Stimulated activated CD8-positive, alpha-beta memory T cell treated with anti-CD3 and anti-CD28 coated beads, Interleukin-12 subunit alpha, Interleukin-12 subunit beta, amount 100 ng/mL, for 24 hours (primary cell): ENCODE results near the gene SAMD4A.

ENCODE experiments used
- DNase-seq: peaks from one replicate; pipeline ENCODE4 v3.0.0-alpha.2; 2020; ENCODE audit errors: extremely low read depth

The SAMD4A gene

DNA sequence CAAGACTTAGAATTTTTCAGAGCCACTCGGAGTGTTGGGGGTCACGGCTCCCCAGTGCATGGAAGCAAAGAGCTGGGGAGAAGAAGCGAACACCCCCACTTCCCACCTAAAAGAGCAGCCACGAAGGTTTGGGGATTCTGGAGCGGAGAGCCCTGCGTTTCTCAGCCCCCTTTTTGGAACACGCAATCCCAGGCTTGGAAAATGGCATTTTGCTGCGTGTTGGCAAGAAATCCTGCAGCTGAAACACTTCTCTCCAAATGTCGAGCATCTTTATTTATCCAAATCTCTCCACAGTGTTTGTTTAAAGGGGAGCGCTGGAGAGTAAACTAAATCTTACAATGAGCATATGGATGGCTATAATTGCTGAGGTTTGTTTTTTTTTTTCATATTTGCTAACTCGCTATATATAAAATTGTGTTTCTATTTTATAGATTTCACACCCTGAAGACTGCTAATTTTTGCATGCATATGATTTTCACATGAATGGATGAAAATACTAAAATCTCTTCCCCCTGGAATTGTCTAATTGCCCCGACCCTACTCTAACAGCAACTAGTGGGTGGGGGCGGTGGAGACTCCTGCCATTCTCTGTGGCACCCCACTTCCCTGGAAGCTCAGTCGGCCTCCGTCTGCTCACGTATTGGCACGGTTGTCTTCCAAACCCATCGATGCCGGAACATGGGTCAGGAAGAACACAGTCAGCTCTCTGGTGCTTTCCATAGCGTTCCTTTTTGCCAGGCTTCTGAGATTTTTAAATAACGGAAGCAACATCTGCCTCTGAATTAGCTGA lies 215.2 kb downstream of the SAMD4A start:
- no peak for DNase-seq

DNA sequence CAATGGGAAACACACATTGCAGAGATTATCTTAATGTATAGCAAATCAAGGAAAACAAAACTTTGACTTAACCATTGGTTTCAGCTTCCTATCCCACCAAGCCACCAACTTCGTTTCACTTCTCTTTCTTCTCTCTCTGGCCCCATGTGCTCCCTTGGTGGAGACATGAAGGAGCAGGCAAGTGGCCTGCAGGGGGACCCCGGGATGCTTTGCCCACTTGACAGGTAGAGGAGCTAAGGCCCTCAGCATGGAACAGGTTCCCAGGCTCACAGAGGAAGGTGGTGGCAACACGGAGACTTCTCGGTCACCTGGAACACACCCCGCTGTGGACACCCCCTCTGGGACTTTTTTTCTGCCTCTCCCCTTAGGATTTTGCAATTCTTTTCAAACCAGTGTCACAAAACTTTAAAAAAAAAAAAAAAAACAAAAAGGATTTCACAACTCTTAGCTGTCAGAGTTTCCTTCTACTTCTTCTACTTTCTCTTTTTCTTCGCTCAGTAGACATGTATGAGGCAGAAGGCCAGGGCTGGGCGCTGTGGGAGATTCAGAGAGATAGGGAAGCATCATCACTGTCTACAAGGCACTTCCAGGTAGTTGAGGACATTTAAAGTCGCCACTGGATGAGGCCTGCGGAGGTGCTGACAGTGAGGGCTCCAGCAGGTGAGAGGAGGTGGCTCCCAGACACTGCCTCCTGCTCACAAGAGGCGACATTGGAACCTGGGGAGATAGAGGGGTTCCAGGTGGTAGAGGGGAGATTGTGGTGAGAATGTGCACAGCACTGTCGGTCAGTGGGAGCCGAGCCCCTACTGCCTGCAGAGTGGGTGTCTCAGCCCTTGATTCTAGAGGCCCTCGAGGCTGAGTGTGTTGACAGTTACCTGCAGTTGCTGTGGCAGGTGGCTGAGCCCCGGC lies 216.1 kb downstream of the SAMD4A start:
- DNase-seq = no peak

DNA sequence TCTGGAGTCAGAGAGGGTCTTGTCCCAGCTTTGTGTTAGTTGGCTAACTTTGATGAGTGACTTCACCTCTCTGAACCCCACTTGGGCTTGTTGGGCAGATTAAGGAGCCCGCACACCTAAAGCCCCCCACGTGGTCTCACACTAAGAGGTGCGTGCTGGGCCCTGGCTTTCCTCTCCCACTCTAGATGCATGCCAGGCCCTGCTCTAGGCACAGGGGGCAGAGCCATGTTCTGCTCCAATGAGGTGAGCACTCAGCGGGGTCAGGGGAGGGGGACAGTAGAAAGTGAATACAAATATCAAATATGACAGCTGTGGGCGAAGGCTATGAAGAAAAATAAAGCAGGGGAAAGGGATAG lies 216.7 kb downstream of the SAMD4A start:
- DNase-seq = no peak

DNA sequence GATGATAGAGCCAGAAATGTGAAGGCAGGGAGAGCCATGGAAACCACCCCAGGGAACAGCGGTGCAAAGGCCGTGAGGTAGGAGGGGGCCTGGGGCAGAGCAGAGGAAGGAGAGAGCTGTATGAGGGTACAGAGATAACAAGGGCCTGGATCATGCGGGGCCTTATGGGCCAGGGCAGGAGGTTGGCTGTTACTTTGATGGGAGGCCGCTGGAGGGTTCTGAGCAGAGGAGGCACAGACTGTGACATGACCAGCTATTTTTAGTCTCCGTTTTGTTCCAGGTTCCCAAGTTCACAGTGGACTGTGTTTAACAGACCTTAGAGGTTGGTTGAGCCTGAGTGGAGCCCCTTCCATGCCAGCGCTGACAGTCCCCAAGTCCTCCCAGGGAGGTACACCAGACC lies 217.1 kb downstream of the SAMD4A start:
- no peak for DNase-seq

DNA sequence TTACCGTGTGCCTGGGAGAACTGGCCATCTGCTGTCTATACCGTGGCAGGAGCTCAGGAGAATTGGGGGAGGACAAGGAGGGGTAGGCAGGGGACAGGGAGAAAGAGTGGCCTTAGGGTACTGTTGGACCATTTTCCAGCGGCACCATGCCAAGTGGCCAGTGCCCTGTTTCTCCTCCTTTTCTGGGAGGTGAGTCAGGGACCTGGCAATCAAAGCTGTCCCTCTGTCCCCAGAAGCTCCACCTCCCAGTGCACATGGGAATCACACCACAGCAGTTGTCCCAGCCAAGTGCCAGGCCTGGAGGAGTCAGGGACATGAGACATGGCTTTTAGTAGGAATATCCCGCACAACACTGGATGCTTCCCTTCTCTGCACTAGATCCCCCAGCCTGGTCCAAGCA lies 217.7 kb downstream of the SAMD4A start:
- DNase-seq = no peak

DNA sequence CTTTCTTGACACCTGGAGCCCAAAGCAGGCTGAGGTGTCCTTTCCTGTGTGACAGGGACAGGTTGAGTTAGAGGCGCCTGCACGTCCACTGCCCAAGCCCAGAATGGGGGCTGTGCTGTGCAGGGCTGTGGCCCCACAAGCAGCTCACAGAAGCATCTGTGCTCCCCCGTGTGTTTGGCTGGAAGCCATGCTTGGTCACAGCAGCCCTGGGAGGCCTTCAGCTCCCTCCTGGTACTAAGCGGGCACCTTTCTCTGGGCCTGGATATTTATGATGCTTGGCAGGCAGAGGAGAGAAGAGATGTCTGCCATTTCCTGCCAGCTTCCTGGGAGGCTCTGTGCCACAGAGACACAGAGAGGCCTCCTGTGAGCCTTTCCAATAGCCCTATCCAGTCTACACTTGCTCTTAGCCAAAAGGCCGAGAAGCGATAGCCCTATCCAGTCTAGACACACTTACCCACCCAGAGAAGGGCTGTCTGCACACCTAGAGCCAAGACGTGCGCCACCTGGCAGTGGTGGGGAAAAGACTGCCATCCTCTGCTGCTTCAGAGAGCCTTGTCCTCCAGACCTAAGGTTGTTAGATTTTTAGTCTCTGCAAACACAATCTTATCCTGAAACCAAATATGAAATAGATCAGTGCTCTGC lies 218.3 kb downstream of the SAMD4A start:
- DNase-seq = no peak

DNA sequence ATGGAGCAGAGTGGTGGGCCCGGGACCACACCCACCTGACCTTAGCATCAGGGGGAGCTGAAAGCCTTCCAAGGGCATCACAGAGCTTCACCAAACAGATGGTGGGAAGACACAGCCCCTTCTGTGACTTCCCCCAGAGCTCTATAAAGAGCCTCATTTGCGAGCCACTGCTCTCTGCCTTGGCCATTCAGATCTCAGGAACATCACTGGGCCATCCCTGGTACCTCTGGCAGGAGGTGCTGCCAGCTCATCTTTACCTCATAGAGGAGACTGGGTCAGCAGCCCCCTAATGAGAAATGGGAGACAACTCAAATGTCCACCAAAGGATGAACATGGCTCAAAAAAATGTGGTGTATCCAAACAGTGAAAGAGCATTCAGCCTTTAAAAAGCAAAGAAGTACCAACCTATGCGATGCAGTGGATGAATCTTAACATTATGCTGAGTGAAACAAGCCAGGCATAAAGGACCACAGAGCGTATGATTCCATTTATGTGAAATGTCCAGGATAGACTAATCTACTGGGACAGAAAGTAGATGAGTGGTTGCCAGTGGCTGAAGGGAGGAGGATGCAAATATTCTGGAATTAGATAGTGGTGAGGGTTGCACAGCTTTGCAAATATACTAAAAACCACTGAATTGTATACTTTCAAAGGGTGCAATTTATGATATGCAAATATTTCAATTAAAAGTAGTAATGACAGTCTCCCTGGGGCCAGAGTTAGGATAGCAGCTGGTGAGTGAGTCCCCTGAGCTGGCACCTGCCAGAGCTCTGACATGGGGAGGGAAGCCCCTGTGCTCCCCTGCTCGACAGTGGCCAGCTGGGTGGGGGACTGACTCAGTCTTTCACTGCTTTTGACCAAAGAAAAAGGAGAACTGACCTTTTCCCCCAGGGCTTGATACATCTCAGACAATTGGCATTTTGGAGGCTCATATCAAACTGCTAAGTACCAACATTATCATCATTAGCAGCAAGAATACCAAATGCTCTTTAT lies 219.1 kb downstream of the SAMD4A start:
- DNase-seq = no peak

DNA sequence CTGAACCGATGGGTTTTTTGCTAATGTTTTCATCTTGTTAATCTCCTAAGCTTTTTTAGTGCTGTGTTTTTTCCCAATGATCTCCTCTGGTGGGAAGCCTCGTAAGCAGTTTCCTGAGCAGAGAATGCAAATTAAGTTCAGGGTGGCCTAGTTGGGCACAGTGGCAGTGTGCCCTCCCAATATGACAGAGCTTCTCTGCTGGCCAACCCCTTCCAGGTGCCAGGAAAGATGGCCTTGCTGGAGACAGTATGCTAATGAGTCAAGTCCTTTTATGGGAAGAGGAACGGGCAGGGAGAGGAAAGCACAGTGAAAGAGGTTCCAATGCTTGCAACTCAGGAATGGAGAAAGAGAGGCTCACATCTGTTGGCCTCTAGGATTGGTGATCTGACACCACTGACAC lies 219.9 kb downstream of the SAMD4A start:
- DNase-seq = no peak

DNA sequence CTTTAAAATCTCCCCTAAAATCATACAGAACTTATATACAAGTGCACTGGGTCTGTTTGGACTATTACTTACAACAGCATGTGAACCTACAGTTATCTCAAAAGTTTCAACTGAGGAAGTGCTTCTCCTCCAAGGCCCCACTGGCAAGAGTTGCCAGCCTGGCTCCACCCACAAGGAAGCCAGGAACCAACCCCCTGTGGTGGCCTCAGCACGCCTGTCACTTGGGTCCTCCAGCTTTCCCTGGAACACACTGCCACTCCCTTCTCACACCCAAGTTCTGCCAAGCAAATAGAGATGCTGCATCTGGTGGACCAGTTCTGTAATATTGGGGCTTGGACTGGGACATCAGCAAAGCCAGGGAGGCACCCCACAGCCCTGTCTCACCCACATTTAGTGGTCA lies 220.3 kb downstream of the SAMD4A start:
- DNase-seq = no peak

DNA sequence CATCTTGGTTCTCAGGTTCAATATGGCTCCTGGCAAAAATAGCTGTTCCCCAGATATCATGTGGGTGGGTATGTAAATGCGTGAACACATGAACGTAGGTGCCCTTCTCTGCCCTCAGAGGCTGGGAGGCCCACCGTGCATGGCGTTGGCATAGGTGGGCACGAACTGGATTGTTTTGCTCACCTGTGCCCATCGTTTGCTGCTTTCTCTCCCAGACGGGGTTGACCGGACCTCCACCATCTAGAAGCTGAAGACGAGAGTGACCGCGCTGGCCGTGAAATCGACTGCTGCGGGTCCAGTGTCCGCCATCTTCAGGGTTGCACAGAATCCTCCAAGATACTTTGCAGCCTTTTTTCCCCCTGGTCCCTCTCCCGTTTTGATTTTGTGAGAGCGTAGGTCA lies 221.8 kb downstream of the SAMD4A start:
- no peak for DNase-seq

DNA sequence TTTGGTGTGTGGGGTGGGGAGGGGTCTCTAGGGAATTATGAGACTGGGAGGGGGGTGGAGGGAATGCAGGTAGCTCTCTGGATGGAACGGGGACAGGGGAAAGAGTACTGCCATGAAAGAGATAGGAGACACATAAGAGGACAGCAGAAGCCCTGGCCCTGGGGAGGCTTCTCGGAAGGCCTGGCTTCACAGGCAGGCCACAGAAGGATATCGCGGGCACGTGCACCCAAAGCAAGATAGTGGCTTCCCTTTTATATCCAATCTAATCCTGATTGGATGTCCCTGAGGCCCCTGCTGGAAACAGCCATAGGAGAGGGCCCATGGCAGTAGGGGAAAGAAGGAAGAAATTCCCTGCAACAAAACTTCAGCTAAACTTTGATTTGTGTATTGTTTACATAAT lies 222.2 kb downstream of the SAMD4A start:
- no peak for DNase-seq

DNA sequence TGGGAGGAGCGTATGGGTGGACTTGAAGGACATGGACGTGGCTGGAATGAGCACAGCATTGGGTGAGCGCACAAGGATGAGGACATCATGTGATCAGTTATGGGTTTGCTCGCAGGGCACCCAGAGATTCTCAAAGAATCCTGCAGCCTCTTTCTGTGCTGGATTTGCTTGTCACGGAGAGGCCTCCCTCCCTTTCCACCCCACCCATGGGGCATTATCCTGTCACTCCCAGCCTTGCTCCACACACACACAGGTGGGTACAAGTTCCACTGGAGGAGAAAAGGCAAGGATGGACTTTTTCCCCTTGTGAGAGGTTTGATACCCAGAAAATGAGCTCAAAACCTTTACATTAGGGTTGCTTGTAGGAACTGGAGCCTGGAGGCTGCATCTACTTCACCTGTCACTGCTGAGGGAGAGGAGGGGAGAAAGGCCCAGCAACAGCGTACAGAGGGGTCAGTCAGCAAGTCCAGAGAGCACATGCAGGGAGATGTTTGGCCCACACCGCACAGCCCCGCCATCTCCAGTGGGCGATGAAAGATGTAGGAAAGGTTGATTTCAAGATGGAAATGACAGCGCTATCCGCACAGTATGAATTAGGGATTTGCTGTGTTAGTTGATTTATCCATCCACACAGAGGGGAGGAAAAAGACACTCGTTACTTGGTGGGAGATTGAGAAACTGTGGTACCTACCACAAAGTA lies 223.0 kb downstream of the SAMD4A start:
- DNase-seq = no peak

DNA sequence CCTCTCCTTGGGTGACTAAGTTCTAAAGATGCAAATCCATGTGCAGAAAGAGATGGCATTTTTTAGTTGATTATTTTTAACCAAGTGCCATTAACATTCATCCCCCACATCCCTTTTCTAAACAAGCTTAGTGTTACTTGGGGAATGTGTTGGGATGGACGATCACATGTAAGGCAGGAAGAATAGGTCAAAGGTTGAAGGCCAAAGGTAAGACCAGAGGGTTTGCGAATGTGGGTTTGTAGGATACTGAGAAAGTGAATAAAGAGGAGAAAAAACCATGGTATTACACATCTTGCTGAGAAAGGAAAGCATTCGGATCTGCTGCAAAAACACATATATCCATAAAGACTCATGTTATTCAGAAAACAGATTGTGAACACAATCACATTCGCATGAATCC lies 224.1 kb downstream of the SAMD4A start:
- no peak for DNase-seq

DNA sequence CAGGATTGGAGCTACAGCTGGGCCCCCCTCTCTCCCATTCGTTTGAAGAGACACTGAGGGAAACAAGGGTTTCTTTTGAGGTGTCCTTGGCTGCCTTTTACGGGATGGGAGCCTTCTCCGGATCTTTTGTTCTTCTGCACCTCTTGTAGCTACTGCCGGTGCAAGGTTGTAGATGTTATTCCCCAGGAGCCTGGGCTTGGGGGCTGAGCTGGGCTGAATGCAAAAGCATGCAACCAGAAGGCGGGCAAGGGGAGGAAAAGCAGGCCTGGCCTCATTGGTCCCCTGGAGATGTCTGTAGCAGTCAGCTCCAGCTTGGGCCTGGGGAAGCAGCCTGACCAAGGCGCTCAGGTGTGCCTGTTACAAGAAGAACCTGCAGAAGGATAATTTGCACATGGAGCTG lies 225.4 kb downstream of the SAMD4A start:
- no peak for DNase-seq

DNA sequence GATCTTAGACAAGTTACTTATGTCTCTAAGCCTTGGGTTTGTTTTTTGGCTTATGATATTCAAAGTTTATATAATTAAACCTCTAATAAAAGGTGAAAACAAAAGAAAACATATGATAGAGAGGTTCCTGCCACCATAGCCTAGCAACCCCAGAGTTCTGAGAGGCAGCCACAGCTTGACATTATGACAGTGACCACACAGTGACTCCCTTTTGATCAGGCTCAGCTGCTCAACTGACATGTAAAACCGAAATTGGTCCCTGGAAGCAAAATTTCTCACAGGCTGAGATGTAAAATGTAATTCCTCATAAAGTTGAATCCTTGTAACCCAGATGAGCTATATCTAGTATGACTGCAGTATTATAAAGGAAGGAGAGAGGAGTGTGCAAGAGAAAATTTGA lies 227.2 kb downstream of the SAMD4A start:
- no peak for DNase-seq

DNA sequence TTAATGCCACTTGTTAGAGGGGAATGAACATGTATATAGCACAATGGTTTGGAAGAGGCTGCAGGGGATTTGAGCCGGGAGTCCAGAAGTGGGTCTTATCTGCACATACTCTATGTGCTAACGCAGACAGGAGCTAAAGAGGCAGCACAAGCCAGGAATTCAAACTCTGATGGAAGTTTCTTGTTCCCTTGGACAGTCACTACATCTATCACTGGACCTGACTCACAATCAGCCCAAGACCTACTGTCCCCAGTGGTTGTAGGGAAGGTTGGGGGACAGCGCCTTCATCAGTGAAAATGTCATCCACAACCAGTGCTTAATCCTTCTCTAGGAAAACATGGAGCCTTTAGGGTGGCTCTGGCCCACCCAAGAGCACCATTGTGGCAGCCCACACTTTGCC lies 227.9 kb downstream of the SAMD4A start:
- DNase-seq = no peak

DNA sequence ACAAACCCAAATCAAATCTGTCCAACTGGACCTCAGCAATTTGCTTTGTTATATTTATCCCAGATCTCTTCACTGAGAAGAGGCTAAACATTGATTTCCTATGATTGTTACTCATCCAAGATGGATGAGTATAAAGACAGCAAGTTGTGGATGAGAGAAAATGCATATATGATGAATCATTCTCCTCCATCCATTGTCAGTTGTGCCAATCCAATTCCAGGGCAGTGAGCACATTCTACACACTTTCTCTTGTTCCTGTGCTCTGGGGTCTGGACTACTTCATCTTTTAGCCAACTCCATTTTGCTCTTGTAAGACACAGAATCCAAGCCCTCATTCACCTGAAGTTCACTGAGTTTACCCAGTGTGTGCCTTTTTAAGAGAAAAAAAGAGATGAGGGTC lies 230.0 kb downstream of the SAMD4A start:
- no peak for DNase-seq

DNA sequence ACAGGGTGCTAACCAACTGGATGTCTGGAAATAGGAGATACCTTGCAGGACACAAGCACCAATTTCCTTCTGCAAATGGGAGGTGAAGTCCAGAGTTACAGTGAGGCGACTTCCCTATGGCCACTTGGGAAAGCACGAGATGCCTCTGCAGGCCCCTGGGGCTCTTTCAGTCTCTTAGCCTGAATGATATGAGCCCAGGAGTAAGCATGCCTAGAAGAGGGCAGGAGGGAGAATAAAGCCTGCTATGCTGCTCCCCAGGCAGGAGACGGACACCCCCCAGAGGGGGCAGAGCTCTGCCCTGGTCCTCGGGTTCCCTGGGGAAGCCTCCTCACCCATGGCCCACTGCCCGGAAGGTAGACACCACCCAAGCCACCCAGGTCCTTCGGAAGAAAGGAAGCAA lies 230.6 kb downstream of the SAMD4A start:
- no peak for DNase-seq

DNA sequence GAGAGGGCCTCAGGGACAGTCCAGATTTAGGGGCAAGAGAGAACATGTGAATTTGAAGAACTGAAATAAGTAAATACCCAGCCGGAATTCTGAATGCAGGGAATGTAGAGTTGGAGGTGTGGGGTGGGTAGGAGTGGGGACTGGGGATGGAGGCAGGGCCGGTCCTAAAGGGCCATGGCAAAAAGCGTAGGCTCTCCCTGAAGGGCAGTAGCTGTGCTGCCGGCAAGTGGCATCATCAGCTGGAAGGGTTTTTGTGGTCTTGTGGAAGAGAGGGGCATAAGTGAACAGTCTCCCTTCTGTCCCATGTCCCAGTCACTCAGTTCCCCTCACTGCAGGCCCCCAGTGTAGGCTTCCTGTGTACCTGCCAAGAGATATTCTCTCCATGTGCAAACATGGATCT lies 231.1 kb downstream of the SAMD4A start:
- DNase-seq = no peak

DNA sequence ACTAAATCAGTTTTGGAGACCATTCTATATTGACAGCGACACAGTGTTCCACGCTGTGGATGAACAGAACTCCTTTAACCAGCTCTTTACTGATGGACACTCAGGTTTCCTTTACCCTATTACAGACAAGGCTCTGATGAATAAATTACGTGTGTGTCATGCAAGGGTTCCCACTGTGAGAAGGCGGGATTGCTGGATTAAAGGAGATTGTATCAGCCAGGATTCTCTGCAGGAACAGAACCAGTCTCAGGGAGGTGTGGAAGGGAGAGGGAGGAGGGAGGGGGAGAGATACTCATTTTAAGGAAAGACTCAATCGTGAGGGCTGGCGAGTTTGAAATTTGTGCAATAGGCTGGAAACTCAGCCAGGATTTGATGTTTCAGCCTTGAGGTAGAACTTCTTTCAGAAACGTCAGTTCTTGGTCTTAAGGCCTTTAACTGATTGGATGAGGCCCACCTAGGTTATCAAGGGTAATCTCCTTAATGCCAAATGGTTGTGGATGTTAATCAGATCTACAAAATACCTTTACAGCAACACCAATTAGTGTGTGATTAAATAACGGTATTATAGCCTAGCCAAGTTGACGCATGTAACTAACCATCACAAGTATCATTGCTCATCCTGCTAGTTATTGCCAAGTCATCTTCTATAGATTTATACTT lies 231.7 kb downstream of the SAMD4A start:
- no peak for DNase-seq
